GM12892 (cell line): ENCODE data around the gene ZNF219.

Source experiments
- POLR2A ChIP-seq: IDR thresholded peaks from 2 replicates; pipeline ENCODE4 v1.6.1; 2011; ENCODE audit warnings: low read depth, low read length, control low read depth
- POLR2AphosphoS5 ChIP-seq: IDR thresholded peaks from 2 replicates; pipeline ENCODE4 v1.6.1; 2011; ENCODE audit warnings: low read depth, low read length, control low read depth
- TAF1 ChIP-seq: IDR thresholded peaks from 2 replicates; pipeline ENCODE4 v1.6.1; 2011; ENCODE audit warnings: low read depth, mild to moderate bottlenecking, control low read depth, low read length, borderline replicate concordance

GRCh38 chr14:21049271-21049673 is 49.2 kb downstream of the ZNF219 start:
- TF ChIP-seq TAF1 (no peak), POLR2A (no peak), POLR2AphosphoS5 (no peak)
